ENCODE data around the gene RBM47.

RBM47 gene

GRCh38 chr4:40606239-40606767 is 23.4 kb downstream of the RBM47 start:
- no peak overlapping the region for H3K27ac ChIP-seq (ENCODE audit: low read depth, low read length, severe bottlenecking)
- H3K36me3 ChIP-seq (ENCODE audit: control insufficient read depth, insufficient read depth, low read length), result no peaks in the 10 kb centered on the region
- no peak overlapping the region for H3K4me3 ChIP-seq (ENCODE audit: extremely low read depth, insufficient read depth, low read length, poor library complexity, severe bottlenecking)
- H3K9me3 ChIP-seq (ENCODE audit: control insufficient read depth, low read length), result no peaks in the 10 kb centered on the region
- 77 to 92% methylated on average over 2 to 6 of the region's 6 CpGs for WGBS, 2 experiments (ENCODE audit: insufficient coverage in 2 of 2)
- H3K4me1 ChIP-seq (ENCODE audit: control insufficient read depth, insufficient read depth, low read length, poor library complexity, severe bottlenecking), result no peaks in the 10 kb centered on the region

DNA sequence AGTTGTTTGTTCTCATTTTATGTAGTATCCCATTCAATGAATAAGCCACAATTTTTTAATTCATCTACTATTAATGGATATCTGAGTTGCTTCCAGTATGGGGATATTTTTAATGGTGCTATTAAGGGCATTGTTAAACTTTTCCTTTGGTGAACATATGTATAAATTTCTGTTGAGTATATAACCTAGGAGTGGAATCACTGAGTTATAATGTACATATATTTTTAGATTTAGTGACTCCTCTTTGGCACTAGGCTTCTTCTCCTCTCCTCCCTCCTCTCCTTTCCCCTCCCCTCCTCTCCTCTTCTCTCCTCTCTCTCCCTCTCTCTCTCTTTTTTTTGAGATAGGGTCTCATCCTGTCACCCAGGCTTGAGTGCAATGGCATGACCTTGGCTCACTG is 26.4 kb downstream of the RBM47 start:
- H3K27ac ChIP-seq (ENCODE audit: low read depth, low read length, severe bottlenecking), result no peak overlapping the region
- H3K4me1 ChIP-seq (ENCODE audit: control insufficient read depth, insufficient read depth, low read length, poor library complexity, severe bottlenecking), result no peaks in the 10 kb centered on the region
- no peaks in the 10 kb centered on the region for H3K9me3 ChIP-seq (ENCODE audit: control insufficient read depth, low read length)
- no peaks in the 10 kb centered on the region for H3K36me3 ChIP-seq (ENCODE audit: control insufficient read depth, insufficient read depth, low read length)
- H3K4me3 ChIP-seq (ENCODE audit: extremely low read depth, insufficient read depth, low read length, poor library complexity, severe bottlenecking), result no peak overlapping the region

DNA sequence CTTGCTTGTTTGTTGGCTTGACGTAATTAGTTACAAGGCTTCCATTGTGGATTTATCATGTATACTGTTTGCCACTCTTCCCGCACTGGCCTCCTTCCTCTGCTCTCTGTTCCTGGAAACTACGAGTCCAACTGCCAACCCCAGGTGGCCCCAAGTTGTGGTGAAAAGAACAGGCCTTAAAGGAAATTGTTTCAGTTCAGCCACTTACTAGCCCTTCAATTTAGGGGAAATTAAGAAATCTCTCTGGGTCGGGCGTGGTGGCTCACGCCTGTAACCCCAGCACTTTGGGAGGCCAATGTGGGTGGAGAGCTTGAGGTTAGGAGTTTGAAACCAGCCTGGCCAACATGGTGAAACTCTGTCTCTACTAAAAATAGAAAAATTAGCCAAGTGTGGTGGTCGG is 28.0 kb downstream of the RBM47 start:
- no peak overlapping the region for H3K27ac ChIP-seq (ENCODE audit: low read depth, low read length, severe bottlenecking)
- WGBS, 2 experiments (ENCODE audit: insufficient coverage in 2 of 2), result 91 to 97% methylated on average over 4 to 6 of the region's 7 CpGs
- no peaks in the 10 kb centered on the region for H3K9me3 ChIP-seq (ENCODE audit: control insufficient read depth, low read length)
- no peak overlapping the region for H3K4me3 ChIP-seq (ENCODE audit: extremely low read depth, insufficient read depth, low read length, poor library complexity, severe bottlenecking)
- H3K36me3 ChIP-seq (ENCODE audit: control insufficient read depth, insufficient read depth, low read length), result no peaks in the 10 kb centered on the region
- no peaks in the 10 kb centered on the region for H3K4me1 ChIP-seq (ENCODE audit: control insufficient read depth, insufficient read depth, low read length, poor library complexity, severe bottlenecking)

GRCh38 chr4:40600850-40601249 is 28.8 kb downstream of the RBM47 start:
- Histone ChIP-seq H3K36me3 (ENCODE audit: control insufficient read depth, insufficient read depth, low read length) (no peaks in the 10 kb centered on the region), H3K27ac (ENCODE audit: low read depth, low read length, severe bottlenecking) (no peak overlapping the region), H3K4me1 (ENCODE audit: control insufficient read depth, insufficient read depth, low read length, poor library complexity, severe bottlenecking) (peaks cover 4% of the 10 kb centered on the region), H3K9me3 (ENCODE audit: control insufficient read depth, low read length) (no peaks in the 10 kb centered on the region), H3K4me3 (ENCODE audit: extremely low read depth, insufficient read depth, low read length, poor library complexity, severe bottlenecking) (no peak overlapping the region)
- 90 to 100% methylated on average over 1 to 4 of the region's 10 CpGs for WGBS, 2 experiments (ENCODE audit: insufficient coverage in 2 of 2)

GRCh38 chr4:40599431-40599830 is 30.2 kb downstream of the RBM47 start:
- Histone ChIP-seq H3K4me3 (ENCODE audit: extremely low read depth, insufficient read depth, low read length, poor library complexity, severe bottlenecking) (no peak overlapping the region), H3K4me1 (ENCODE audit: control insufficient read depth, insufficient read depth, low read length, poor library complexity, severe bottlenecking) (peaks cover 5% of the 10 kb centered on the region), H3K9me3 (ENCODE audit: control insufficient read depth, low read length) (no peaks in the 10 kb centered on the region), H3K27ac (ENCODE audit: low read depth, low read length, severe bottlenecking) (no peak overlapping the region), H3K36me3 (ENCODE audit: control insufficient read depth, insufficient read depth, low read length) (no peaks in the 10 kb centered on the region)
- 88% methylated on average over 1 of the region's 2 CpGs; no CpG with 5 or more reads in 1 of the 2 experiments for WGBS, 2 experiments (ENCODE audit: insufficient coverage in 2 of 2)

GRCh38 chr4:40596522-40596921 is 33.1 kb downstream of the RBM47 start:
- Histone ChIP-seq H3K36me3 (ENCODE audit: control insufficient read depth, insufficient read depth, low read length) (no peaks in the 10 kb centered on the region), H3K27ac (ENCODE audit: low read depth, low read length, severe bottlenecking) (no peak overlapping the region), H3K4me1 (ENCODE audit: control insufficient read depth, insufficient read depth, low read length, poor library complexity, severe bottlenecking) (peaks cover 5% of the 10 kb centered on the region), H3K9me3 (ENCODE audit: control insufficient read depth, low read length) (no peaks in the 10 kb centered on the region), H3K4me3 (ENCODE audit: extremely low read depth, insufficient read depth, low read length, poor library complexity, severe bottlenecking) (no peak overlapping the region)
- 100% methylated on average over 1 to 2 of the region's 4 CpGs for WGBS, 2 experiments (ENCODE audit: insufficient coverage in 2 of 2)

DNA sequence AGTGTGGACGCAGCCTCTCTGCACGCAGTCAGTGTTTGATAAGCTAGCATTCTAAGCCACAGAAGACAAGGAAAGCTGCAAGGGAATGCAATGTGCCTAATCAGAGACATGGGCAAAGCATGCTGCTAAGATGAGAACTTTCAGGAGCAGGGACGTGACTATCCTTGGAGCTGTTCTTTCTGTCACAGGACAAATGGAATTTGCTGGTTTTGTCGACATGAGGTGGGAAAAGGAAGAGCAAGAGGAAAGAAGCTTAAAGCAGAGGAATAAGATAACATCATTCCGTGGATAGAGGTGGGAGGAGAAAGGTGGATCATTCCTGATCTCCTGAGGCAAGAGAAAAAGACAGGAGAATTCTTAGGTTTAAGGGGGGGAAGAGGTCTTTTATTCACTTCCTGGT is 33.7 kb downstream of the RBM47 start:
- H3K36me3 ChIP-seq (ENCODE audit: control insufficient read depth, insufficient read depth, low read length), result no peaks in the 10 kb centered on the region
- H3K4me1 ChIP-seq (ENCODE audit: control insufficient read depth, insufficient read depth, low read length, poor library complexity, severe bottlenecking), result peaks cover 5% of the 10 kb centered on the region
- no peak overlapping the region for H3K4me3 ChIP-seq (ENCODE audit: extremely low read depth, insufficient read depth, low read length, poor library complexity, severe bottlenecking)
- no peaks in the 10 kb centered on the region for H3K9me3 ChIP-seq (ENCODE audit: control insufficient read depth, low read length)
- WGBS, 2 experiments (ENCODE audit: insufficient coverage in 2 of 2), result 79 to 98% methylated on average over 5 of the region's 5 CpGs
- no peak overlapping the region for H3K27ac ChIP-seq (ENCODE audit: low read depth, low read length, severe bottlenecking)

DNA sequence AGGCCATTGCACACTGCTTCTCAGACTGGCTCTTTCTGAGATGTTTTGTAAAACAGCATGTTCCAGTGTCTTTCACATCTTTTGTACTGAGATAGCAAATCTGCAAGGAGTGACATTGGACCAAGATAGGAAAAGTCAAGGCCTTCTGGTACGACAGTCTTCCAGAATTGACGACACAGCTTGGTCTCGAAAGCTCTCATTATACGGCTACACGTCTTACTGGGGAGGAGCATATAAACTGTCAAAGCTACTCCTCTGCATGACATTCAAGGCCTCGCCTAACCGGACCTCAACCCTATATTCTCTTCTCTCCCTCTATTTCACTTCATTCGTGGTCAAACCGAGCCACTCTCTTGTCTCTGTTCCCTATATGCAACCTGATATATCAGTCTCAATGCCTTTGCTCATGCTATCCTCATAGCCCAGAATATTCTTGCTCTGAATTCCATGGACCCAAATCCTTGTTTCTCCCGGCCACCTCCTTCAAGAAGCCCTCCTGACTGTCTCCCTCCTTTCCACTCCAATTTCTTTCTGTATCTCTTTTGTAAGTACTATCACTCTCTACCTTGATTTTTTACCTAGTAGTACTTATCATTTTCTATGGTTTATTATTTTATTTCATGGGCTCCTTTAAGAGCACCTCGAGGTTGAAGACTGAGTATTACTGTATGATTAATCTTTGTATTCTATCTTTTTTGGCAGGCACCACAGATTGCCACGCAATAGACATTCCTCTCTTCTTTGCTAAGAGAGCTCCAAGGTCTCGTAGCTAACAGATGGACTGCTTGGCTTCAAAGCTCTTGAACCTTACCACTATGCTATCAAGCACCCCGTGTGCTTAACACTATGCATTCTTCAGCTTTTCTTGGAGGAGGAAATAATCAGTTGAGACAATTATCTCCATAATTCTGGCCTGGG is 35.1 kb downstream of the RBM47 start:
- Histone ChIP-seq H3K36me3 (ENCODE audit: control insufficient read depth, insufficient read depth, low read length) (no peaks in the 10 kb centered on the region), H3K27ac (ENCODE audit: low read depth, low read length, severe bottlenecking) (no peak overlapping the region), H3K4me3 (ENCODE audit: extremely low read depth, insufficient read depth, low read length, poor library complexity, severe bottlenecking) (no peak overlapping the region), H3K4me1 (ENCODE audit: control insufficient read depth, insufficient read depth, low read length, poor library complexity, severe bottlenecking) (peaks cover 5% of the 10 kb centered on the region), H3K9me3 (ENCODE audit: control insufficient read depth, low read length) (no peaks in the 10 kb centered on the region)
- WGBS, 2 experiments (ENCODE audit: insufficient coverage in 2 of 2), result 86 to 92% methylated on average over 11 of the region's 14 CpGs

DNA sequence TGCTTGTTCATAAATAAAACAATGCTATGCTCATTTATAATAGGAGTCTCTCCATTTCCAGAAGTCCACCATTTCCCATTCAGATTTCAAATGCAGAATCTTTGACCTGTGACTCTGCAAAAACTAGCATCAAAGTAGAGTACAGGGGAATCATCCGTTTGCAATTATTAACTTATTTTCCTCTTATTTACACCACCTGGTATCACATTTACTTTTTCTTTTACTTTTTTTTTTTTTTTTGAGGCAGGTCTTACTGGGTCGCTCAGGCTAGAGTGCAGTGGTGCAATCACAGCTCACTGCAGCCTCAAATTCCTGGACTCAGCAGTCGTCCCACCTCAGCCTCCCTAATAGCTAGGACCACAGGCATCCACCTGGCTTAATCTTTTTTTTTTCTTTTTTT is 37.6 kb downstream of the RBM47 start:
- Histone ChIP-seq H3K9me3 (ENCODE audit: control insufficient read depth, low read length) (no peaks in the 10 kb centered on the region), H3K36me3 (ENCODE audit: control insufficient read depth, insufficient read depth, low read length) (no peaks in the 10 kb centered on the region), H3K27ac (ENCODE audit: low read depth, low read length, severe bottlenecking) (no peak overlapping the region), H3K4me3 (ENCODE audit: extremely low read depth, insufficient read depth, low read length, poor library complexity, severe bottlenecking) (no peak overlapping the region), H3K4me1 (ENCODE audit: control insufficient read depth, insufficient read depth, low read length, poor library complexity, severe bottlenecking) (peaks cover 8% of the 10 kb centered on the region)
- WGBS, 2 experiments (ENCODE audit: insufficient coverage in 2 of 2), result 83 to 91% methylated on average over 1 to 2 of the region's 3 CpGs

GRCh38 chr4:40587826-40588225 is 41.8 kb downstream of the RBM47 start:
- 83 to 94% methylated on average over 2 to 3 of the region's 3 CpGs for WGBS, 2 experiments (ENCODE audit: insufficient coverage in 2 of 2)
- Histone ChIP-seq H3K27ac (ENCODE audit: low read depth, low read length, severe bottlenecking) (no peak overlapping the region), H3K4me3 (ENCODE audit: extremely low read depth, insufficient read depth, low read length, poor library complexity, severe bottlenecking) (no peak overlapping the region), H3K9me3 (ENCODE audit: control insufficient read depth, low read length) (no peaks in the 10 kb centered on the region), H3K4me1 (ENCODE audit: control insufficient read depth, insufficient read depth, low read length, poor library complexity, severe bottlenecking) (peaks cover 10% of the 10 kb centered on the region), H3K36me3 (ENCODE audit: control insufficient read depth, insufficient read depth, low read length) (no peaks in the 10 kb centered on the region)

DNA sequence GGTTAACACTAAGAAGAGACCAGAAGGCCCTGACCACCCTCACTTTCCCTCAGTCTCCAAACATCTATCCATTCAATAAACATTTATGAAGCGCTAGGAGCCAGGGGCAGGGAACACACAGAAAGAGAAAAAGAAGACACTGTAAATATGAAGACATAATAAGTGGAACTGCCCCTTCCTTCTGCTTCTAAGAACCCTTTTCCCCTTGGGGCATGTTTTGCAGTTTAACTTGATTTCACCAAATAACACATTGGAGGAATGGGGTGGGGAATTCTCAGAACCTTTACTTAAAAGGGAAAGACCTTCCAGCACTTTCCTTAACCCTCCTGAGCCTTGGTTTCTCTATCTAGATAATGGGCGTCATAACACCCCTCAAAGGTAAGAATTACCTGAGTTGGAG is 42.3 kb downstream of the RBM47 start:
- 80% methylated on average over 1 of the region's 2 CpGs; no CpG with 5 or more reads in 1 of the 2 experiments for WGBS, 2 experiments (ENCODE audit: insufficient coverage in 2 of 2)
- H3K36me3 ChIP-seq (ENCODE audit: control insufficient read depth, insufficient read depth, low read length), result no peaks in the 10 kb centered on the region
- no peaks in the 10 kb centered on the region for H3K9me3 ChIP-seq (ENCODE audit: control insufficient read depth, low read length)
- no peak overlapping the region for H3K4me3 ChIP-seq (ENCODE audit: extremely low read depth, insufficient read depth, low read length, poor library complexity, severe bottlenecking)
- no peak overlapping the region for H3K27ac ChIP-seq (ENCODE audit: low read depth, low read length, severe bottlenecking)
- H3K4me1 ChIP-seq (ENCODE audit: control insufficient read depth, insufficient read depth, low read length, poor library complexity, severe bottlenecking), result peaks cover 10% of the 10 kb centered on the region
